ENCODE data around the gene ATXN3. TPM values are rescaled to one million over a fixed set of nuclear protein-coding genes. Genes with fewer than 3 reads are reported as not detected.

ATXN3 gene
- total RNA-seq, 1 experiment from 2014 or later: 27.6 TPM

GRCh38 chr14:92121670-92122350 lies 15.4 kb upstream of the ATXN3 start, which contains the start of the genes CPSF2 and NDUFB1:
CPSF2 (plus strand) TSS chr14:92121969; CDS start chr14:92130985, 9,016 bp downstream.
NDUFB1 (minus strand) TSS chr14:92121706; CDS start chr14:92117637, 4,069 bp downstream.
- ATAC-seq: peak; percentile 88
- Histone ChIP-seq H3K4me1 (ENCODE audit: control insufficient read depth in 1 of 2, insufficient read depth in 2 of 2, low read length in 2 of 2) (peaks cover 0 to 8% of the 10 kb centered on the region in 2 experiments; a peak in 2 of 4 replicates), H3K9ac (ENCODE audit: low read length) (peak within 1 kb of the TSS; percentile 95), H3K4me3 (replicated peaks in 1 of 2; ENCODE audit: low read depth in 1 of 2, low read length in 2 of 2) (peak within 1 kb of the TSS; percentile 88 to 96), H3K4me2 (ENCODE audit: low read length) (peak within 1 kb of the TSS; percentile 83), H3K36me3 (ENCODE audit: control insufficient read depth in 1 of 2, insufficient read depth in 2 of 2, low read length in 2 of 2) (peaks cover 0 to 8% of the 10 kb centered on the region in 2 experiments; a peak in 2 of 4 replicates), H3K27me3 (ENCODE audit: insufficient read depth, low read length) (no peaks in the 10 kb centered on the region), H3K9me2 (ENCODE audit: insufficient read depth) (no peaks in the 10 kb centered on the region), H3K79me2 (ENCODE audit: insufficient read depth, low read length) (peaks cover 51% of the 10 kb centered on the region), H2AFZ (ENCODE audit: low read depth, low read length, poor library complexity, severe bottlenecking) (peak within 1 kb of the TSS; percentile 90), H4K20me1 (ENCODE audit: insufficient read depth) (no peaks in the 10 kb centered on the region), H3K9me3 (ENCODE audit: control insufficient read depth in 1 of 2, insufficient read depth in 1 of 2, low read depth in 1 of 2, low read length in 2 of 2) (no peaks in the 10 kb centered on the region), H3K27ac (ENCODE audit: low read depth, low read length) (peak within 1 kb of the TSS; percentile 88)
- ChIA-PET CTCF (interaction anchor here (1.1 to 9.6 kb wide), 3 partner anchors 14 to 565 kb away, joined by 4 to 77 read pairs (median 5); partner anchors contain the start of gene ATXN3), POLR2A (interaction anchor here (0.6 to 3.2 kb wide), 4 partner anchors 9 to 18 kb away, joined by 3 to 21 read pairs (median 4); partner anchors contain the start of gene ATXN3), RAD21 (ENCODE audit: low non-redundant PET in 1 of 2, low total read pairs in 2 of 2, uncharacterized antibody in 2 of 2, unreplicated experiment in 2 of 2) (interaction anchor here (0.8 to 1.3 kb wide), 2 partner anchors 16 to 231 kb away, joined by 3 read pairs; partner anchors contain the start of gene ATXN3 (in 1 of the 2))
- peak; percentile 48 for DNase-seq (ENCODE audit: low read depth, low spot score)
- intact Hi-C loops (cut with micrococcal nuclease): no loop called here
- BruUV-seq (replicated peaks): TSS peak; percentile 63
- TF ChIP-seq YY1 (IDR thresholded peaks at IDR 0.05; ENCODE audit: extremely low read depth, insufficient replicate concordance, low read depth, low read length) (peak; percentile 98), POLR2AphosphoS5 (IDR thresholded peaks at IDR 0.05; ENCODE audit: low read depth, low read length) (peak; percentile 87), POLR2A (IDR thresholded peaks at IDR 0.05; ENCODE audit: borderline replicate concordance, extremely low read depth, insufficient read depth, insufficient read length) (peak; percentile 89), MAX (IDR thresholded peaks at IDR 0.05) (peak; percentile 65; the same call in 1 of the 2 replicates), RAD21 (IDR thresholded peaks at IDR 0.05; ENCODE audit: low read depth) (no peak), CBX3 (IDR thresholded peaks at IDR 0.05; ENCODE audit: low read depth) (peak; percentile 55; the same call in 1 of the 2 replicates), ZFX (IDR thresholded peaks at IDR 0.05) (peak; percentile 64; the same call in 1 of the 2 replicates), SIN3A (IDR thresholded peaks at IDR 0.05; ENCODE audit: low read depth) (peak; percentile 70; the same call in 1 of the 2 replicates), CEBPB (IDR thresholded peaks at IDR 0.05; ENCODE audit: low read depth) (no peak), EZH2 (IDR thresholded peaks at IDR 0.05) (no peak), JUND (IDR thresholded peaks at IDR 0.05) (peak; percentile 86), SP1 (IDR thresholded peaks at IDR 0.05; ENCODE audit: low read depth) (peak; percentile 91), CTCF (IDR thresholded peaks at IDR 0.05 in 2 of 3, conservative IDR thresholded peaks at IDR 0.05 in 1 of 3; ENCODE audit: borderline replicate concordance in 1 of 3, insufficient read depth in 1 of 3, low read depth in 2 of 3, low read length in 2 of 3) (no peak), TCF7L2 (IDR thresholded peaks at IDR 0.05; ENCODE audit: borderline replicate concordance, extremely low read depth, insufficient read depth, insufficient read length) (no peak), EGR1 (IDR thresholded peaks at IDR 0.05; ENCODE audit: low read depth) (0 out of 2 replicates have a peak, but pooled peaks have one; percentile 34), ZBTB33 (IDR thresholded peaks at IDR 0.05; ENCODE audit: extremely low read depth, insufficient replicate concordance, low read length) (no peak)
